ENCODE measurements around the gene NGF. TPM values are rescaled to one million over a fixed set of nuclear protein-coding genes. Genes with fewer than 3 reads are reported as not detected.

Gene NGF
- total and polyA plus RNA-seq, 2 of the 4 experiments (the other 2 are of a cell fraction), result 12.5 to 21.7 TPM

DNA sequence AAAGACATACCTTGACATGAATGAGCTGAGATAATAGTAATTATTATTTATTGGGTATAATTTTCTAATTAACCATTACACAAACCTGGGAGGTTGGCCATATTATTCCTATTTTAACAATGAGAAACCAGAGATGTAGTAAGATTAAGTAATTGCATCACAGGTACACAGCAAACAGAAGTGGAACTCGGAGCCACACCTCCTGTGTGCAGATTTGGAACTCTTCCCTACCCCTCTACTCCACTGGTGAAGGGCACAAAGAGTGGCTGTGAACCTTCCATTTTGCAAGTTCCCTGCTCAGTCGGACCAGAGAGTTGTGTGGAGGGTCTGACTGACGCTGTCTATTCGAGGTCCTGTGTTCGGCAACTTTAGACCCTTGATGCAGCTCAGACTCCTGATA lies 45.0 kb downstream of the NGF start:
- 100% methylated on average over 1 of the region's 5 CpGs; no CpG with 5 or more reads in 1 of the 2 experiments for WGBS, 2 experiments (ENCODE audit: extremely low coverage in 2 of 2, insufficient read length in 1 of 2)
- H3K9me3 ChIP-seq (ENCODE audit: control insufficient read depth, insufficient read depth, low read length), result no peaks in the 10 kb centered on the region
- no peak overlapping the region for H3K56ac ChIP-seq (ENCODE audit: extremely low read depth, insufficient read depth, low read length)
- in situ Hi-C loops (cut with MboI; ENCODE audit: low sequenced_read_pairs), result no loop called here
- no peak overlapping the region for H2BK15ac ChIP-seq (ENCODE audit: low read depth, low read length)
- no peaks in the 10 kb centered on the region for H3K27me3 ChIP-seq (ENCODE audit: control insufficient read depth, insufficient read depth, low read length)
- no peak overlapping the region for H3K9ac ChIP-seq (ENCODE audit: low read depth, low read length)
- H3K4me2 ChIP-seq (ENCODE audit: low read depth, low read length), result no peak overlapping the region
- H2BK20ac ChIP-seq (ENCODE audit: low read depth, low read length), result no peak overlapping the region
- no peak overlapping the region for H3K27ac ChIP-seq (ENCODE audit: insufficient read depth, low read length)
- ChIA-PET POLR2A (ENCODE audit: unreplicated experiment) (no interaction called here), CTCF (no interaction called here)
- intact Hi-C loops (cut with micrococcal nuclease), result no loop called here
- H4K20me1 ChIP-seq (ENCODE audit: insufficient read depth, low read length), result no peaks in the 10 kb centered on the region
- dilution Hi-C loops (cut with HindIII; ENCODE audit: low sequenced_read_pairs, unreplicated experiment), result no loop called here
- ATAC-seq (ENCODE audit: low read depth) (no peak), DNase-seq (no peak)
- no peak overlapping the region for H2BK120ac ChIP-seq (ENCODE audit: low read depth, low read length)
- no peak overlapping the region for H2AK5ac ChIP-seq (ENCODE audit: low read depth, low read length)
- H3K23ac ChIP-seq (ENCODE audit: low read depth, low read length), result no peak overlapping the region
- no peak overlapping the region for H2AK9ac ChIP-seq (replicated peaks; ENCODE audit: low read depth, low read length, poor library complexity)
- H2AFZ ChIP-seq (replicated peaks; ENCODE audit: low read length, poor library complexity), result no peak overlapping the region
- no TSS peak for BruUV-seq (replicated peaks)
- no peaks in the 10 kb centered on the region; the same call in 1 of the 2 replicates for H3K36me3 ChIP-seq (ENCODE audit: control insufficient read depth, insufficient read depth, low read length)
- H4K91ac ChIP-seq (ENCODE audit: insufficient read depth, low read depth, low read length), result no peak overlapping the region
- no peaks in the 10 kb centered on the region for H3K9me1 ChIP-seq (ENCODE audit: insufficient read depth, low read length)
- no peak overlapping the region for H4K5ac ChIP-seq (ENCODE audit: low read depth, low read length)
- H3K4me1 ChIP-seq (ENCODE audit: control insufficient read depth, insufficient read depth, low read length), result peaks cover 2% of the 10 kb centered on the region; the same call in 1 of the 2 replicates
- no peak overlapping the region for H3K4ac ChIP-seq (ENCODE audit: low read depth, low read length)
- H4K8ac ChIP-seq (ENCODE audit: low read depth in 2 of 2, low read length in 2 of 2), result no peak overlapping the region
- H3K4me3 ChIP-seq (ENCODE audit: insufficient read depth, low read depth, low read length), result no peak overlapping the region
- H3K79me1 ChIP-seq (ENCODE audit: low read depth in 1 of 2, low read length in 2 of 2), result 0 out of 4 replicates have a peak, but pooled peaks cover 0 to 10% of the 10 kb centered on the region in 2 experiments
- no peak overlapping the region for H2BK5ac ChIP-seq (ENCODE audit: low read depth, low read length, poor library complexity, severe bottlenecking)
- H3K18ac ChIP-seq (ENCODE audit: low read depth, low read length), result no peak overlapping the region
- TF ChIP-seq RAD21 (IDR thresholded peaks at IDR 0.05; ENCODE audit: low read length) (no peak), POLR2A (IDR thresholded peaks at IDR 0.05; ENCODE audit: low read depth, low read length) (no peak), NFE2L2 (IDR thresholded peaks at IDR 0.05; ENCODE audit: low read depth, low read length) (no peak), BHLHE40 (IDR thresholded peaks at IDR 0.05; ENCODE audit: low read depth, low read length) (no peak), MAFK (IDR thresholded peaks at IDR 0.05; ENCODE audit: low read depth, low read length) (no peak), CHD1 (IDR thresholded peaks at IDR 0.05; ENCODE audit: low read depth, low read length) (no peak), RCOR1 (IDR thresholded peaks at IDR 0.05; ENCODE audit: insufficient replicate concordance, low read length) (no peak), MXI1 (IDR thresholded peaks at IDR 0.05; ENCODE audit: borderline replicate concordance, low read depth, low read length) (no peak), MAZ (IDR thresholded peaks at IDR 0.05; ENCODE audit: borderline replicate concordance, low read depth, low read length) (no peak), CEBPB (IDR thresholded peaks at IDR 0.05; ENCODE audit: low read depth, low read length) (no peak), SMC3 (IDR thresholded peaks at IDR 0.05; ENCODE audit: low read depth, low read length) (no peak), RFX5 (IDR thresholded peaks at IDR 0.05; ENCODE audit: low read depth, low read length) (no peak), CTCF (conservative IDR thresholded peaks at IDR 0.05; ENCODE audit: low read depth, low read length) (no peak), FOS (IDR thresholded peaks at IDR 0.05; ENCODE audit: low read depth, low read length) (no peak)
- TF ChIP-seq, protein P1, sequence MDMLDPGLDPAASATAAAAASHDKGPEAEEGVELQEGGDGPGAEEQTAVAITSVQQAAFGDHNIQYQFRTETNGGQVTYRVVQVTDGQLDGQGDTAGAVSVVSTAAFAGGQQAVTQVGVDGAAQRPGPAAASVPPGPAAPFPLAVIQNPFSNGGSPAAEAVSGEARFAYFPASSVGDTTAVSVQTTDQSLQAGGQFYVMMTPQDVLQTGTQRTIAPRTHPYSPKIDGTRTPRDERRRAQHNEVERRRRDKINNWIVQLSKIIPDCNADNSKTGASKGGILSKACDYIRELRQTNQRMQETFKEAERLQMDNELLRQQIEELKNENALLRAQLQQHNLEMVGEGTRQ (IDR thresholded peaks at IDR 0.05; ENCODE audit: low read depth, low read length), result no peak
- TF ChIP-seq, protein P2, sequence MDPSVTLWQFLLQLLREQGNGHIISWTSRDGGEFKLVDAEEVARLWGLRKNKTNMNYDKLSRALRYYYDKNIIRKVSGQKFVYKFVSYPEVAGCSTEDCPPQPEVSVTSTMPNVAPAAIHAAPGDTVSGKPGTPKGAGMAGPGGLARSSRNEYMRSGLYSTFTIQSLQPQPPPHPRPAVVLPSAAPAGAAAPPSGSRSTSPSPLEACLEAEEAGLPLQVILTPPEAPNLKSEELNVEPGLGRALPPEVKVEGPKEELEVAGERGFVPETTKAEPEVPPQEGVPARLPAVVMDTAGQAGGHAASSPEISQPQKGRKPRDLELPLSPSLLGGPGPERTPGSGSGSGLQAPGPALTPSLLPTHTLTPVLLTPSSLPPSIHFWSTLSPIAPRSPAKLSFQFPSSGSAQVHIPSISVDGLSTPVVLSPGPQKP (IDR thresholded peaks at IDR 0.05; ENCODE audit: borderline replicate concordance, low read depth, low read length), result no peak
- no peak overlapping the region for H3K14ac ChIP-seq (replicated peaks; ENCODE audit: low read depth, low read length)

Data from IMR-90 (cell line).